Heart left ventricle (tissue), 16 donors: Measurements from ENCODE around the gene MARS1. TPM values are rescaled to one million over a fixed set of nuclear protein-coding genes. Genes with fewer than 3 reads are reported as not detected.
A peak's percentile ranks its signal among the peaks of the same experiment; 100 is the strongest.

Source experiments
- ATAC-seq, 4 donors: fragments of 200-7000 bp; cut with Tn5 transposase; one replicate each; pipeline ENCODE4 v1.9.1; 2020 to 2022; ENCODE audit warnings: moderate library complexity in 4 of 4, mild to moderate bottlenecking in 3 of 4, moderate number of reproducible peaks in 1 of 4
- DNase-seq, 5 donors: peaks; one replicate each; pipeline ENCODE4 v3.0.0-alpha.2; 2020
- H3K27ac ChIP-seq, 12 donors: fragments of 200-600 bp; sonication (generic) in 4 of 12; one replicate each; pipeline versions ENCODE4 v1.5.0 to v1.8.0; 2016 to 2022; ENCODE audit warnings: mild to moderate bottlenecking in 2 of 12
- H3K27me3 ChIP-seq, 9 donors: fragments of 200-600 bp; sonication (generic) in 2 of 9; one replicate each; pipeline versions ENCODE4 v1.5.1 to v1.8.0; 2016 to 2022; ENCODE audit warnings: mild to moderate bottlenecking in 3 of 9
- H3K36me3 ChIP-seq, 9 donors: fragments of 200-600 bp; sonication (generic) in 2 of 9; one replicate each; pipeline versions ENCODE4 v1.5.0 to v1.8.0; 2018 to 2022; ENCODE audit warnings: mild to moderate bottlenecking in 2 of 9
- H3K4me1 ChIP-seq, 12 donors: fragments of 200-600 bp; sonication (generic) in 4 of 12; one replicate each; pipeline versions ENCODE4 v1.5.0 to v1.8.0; 2016 to 2022; ENCODE audit warnings: mild to moderate bottlenecking in 3 of 12
- H3K4me3 ChIP-seq, 12 donors: fragments of 200-600 bp; sonication (generic) in 4 of 12; one replicate each; pipeline versions ENCODE4 v1.5.0 to v1.8.0; 2017 to 2022; ENCODE audit warnings: mild to moderate bottlenecking in 9 of 12, moderate library complexity in 4 of 12
- H3K9me3 ChIP-seq, 12 donors: fragments of 200-600 bp; sonication (generic) in 4 of 12; one replicate each; pipeline versions ENCODE4 v1.5.0 to v1.8.0; 2016 to 2022; ENCODE audit warnings: mild to moderate bottlenecking in 1 of 12
- POLR2A ChIP-seq, 2 donors: fragments of 450-650 bp; IDR thresholded peaks; one replicate each; pipeline ENCODE4 v1.6.1; 2017; ENCODE audit warnings: antibody characterized with exemption in 2 of 2, mild to moderate bottlenecking in 2 of 2, moderate library complexity in 2 of 2
- WGBS, 4 donors: extraction: QIAGEN DNeasy Blood & Tissue Kit in 2 of 4; methylation state at CpG; one replicate each; pipeline versions ENCODE4 v1.1.5 to v1.1.7; 2013 to 2018; 5-methylcytosine and 5-hydroxymethylcytosine counted together
- intact Hi-C, 10 donors: fragments of 100-400 bp; cut with DNase I; formaldehyde crosslinking; loops; one replicate each; pipeline versions ENCODE4 v1.11.1 to v1.14.2; 2022
- polyA plus RNA-seq, 2 donors: library from polyadenylated mRNA; stranded (reverse); fragments of 200-250 nt; gene quantifications; one replicate each; pipeline ENCODE4 v1.2.3, GENCODE V29; 2013
- total RNA-seq, 9 donors: library from RNA; depleted of rRNA in 2 of 9; stranded (reverse); fragments of >200 nt in 2 of 9; fragmentation: NEBNext Ultra II Directional in 3 of 9; extraction: Animal tissue kit (Norgen Biotek cat#: 25700) in 3 of 9; gene quantifications; one replicate each; pipeline versions ENCODE4 v1.1.0 to v1.2.4, GENCODE V29; 2016 to 2023
- TF ChIP-seq, protein P1 (sequence below), 12 donors: fragments of 200-600 bp; sonication (generic) in 4 of 12; IDR thresholded peaks; one replicate each; pipeline versions ENCODE4 v1.5.0 to v1.8.0; 2018 to 2022; ENCODE audit warnings: antibody characterized with exemption in 12 of 12, mild to moderate bottlenecking in 5 of 12
- donor health status: ischemic (EF 13 %, LVEDD 7.1; RV severe dilation, severe dysfunction).
- donor health status: healthy with polysubstance abuse.
- donor health status: DM: no; HTN: yes; CAD: no.
- donor health status: DM: no; HTN: no; CAD: no.
- donor health status: ischemic (EF 25% LVEDD 6.9; RV normal size, moderate dysfunction).
- donor health status: ischemic (EF 25% LVEDD 5.7; RV mildly dilated, moderate dysfunction).
- donor health status: healthy.
- donor health status: DM: yes; HTN: yes; CAD: no.
- donor health status: ischemic (EF 35%, LVEDD 5.7; RV mildly dilated, moderate dysfunction).
- donor health status: nonischemic (EF 11% LVEDD 7.7; RV severe dilation, severe dysfunction).
- donor health status: DM: yes; HTN: yes; CAD: no.
- donor health status: PGD.
- donor health status: ischemic (EF 29% LVEDD 5.4; RV normal size, mild dysfunction).
- donor health status: nonischemic (EF 23%, LVEDD 6.1; RV moderate dilation, normal function).

Gene MARS1
- total and polyA plus RNA-seq, 11 donors: 36.8 to 109 (median 74.9) TPM

DNA sequence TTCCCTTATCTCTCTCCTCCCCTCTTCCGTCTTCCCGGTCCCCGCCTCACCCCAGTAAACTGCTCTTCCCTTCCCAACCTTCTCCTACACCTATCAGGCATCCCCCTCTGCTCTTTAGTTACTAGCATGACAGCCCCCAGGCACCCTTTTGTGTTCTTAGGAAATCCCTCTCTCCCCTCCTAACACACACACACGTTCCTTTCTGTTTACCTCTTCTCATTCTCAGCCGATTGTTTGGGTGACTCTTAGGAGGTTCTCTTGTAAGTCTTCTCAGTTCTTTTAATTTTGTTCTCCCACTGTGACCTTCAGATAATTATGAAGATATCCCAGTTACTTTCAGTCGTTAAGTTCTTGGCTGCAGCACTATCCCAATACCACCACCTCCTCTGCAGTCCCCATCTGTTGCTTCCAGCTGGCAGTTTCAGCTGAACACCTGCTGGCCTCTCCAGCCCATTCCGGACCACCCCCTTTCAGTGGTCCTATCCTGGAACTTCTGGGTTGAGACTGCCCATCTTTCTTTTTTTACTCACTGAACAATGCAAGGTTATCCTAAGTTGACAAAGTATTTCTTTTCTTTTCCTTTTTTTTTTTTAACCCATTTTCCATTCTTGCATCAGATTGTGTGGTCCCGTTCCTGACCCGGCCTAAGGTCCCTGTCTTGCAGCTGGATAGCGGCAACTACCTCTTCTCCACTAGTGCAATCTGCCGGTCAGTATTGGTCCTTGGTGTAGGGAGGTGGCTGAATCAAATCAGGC, 711 bp downstream of the MARS1 start:
- WGBS, 4 donors: 32 to 34% (median 33%) methylated on average over 11 of the region's 11 CpGs
- H3K36me3 ChIP-seq: peaks cover 0 to 40% (median 37%) of the 10 kb centered on the region in 9 donors
- intact Hi-C loops: loop anchor here in 3 of 10 donors (2.0 to 5.0 kb wide), 3 partner anchors 24 to 59 kb away; partner anchors contain the start of gene DCTN2 (in 1 of the 3)
- TF ChIP-seq, protein P1, sequence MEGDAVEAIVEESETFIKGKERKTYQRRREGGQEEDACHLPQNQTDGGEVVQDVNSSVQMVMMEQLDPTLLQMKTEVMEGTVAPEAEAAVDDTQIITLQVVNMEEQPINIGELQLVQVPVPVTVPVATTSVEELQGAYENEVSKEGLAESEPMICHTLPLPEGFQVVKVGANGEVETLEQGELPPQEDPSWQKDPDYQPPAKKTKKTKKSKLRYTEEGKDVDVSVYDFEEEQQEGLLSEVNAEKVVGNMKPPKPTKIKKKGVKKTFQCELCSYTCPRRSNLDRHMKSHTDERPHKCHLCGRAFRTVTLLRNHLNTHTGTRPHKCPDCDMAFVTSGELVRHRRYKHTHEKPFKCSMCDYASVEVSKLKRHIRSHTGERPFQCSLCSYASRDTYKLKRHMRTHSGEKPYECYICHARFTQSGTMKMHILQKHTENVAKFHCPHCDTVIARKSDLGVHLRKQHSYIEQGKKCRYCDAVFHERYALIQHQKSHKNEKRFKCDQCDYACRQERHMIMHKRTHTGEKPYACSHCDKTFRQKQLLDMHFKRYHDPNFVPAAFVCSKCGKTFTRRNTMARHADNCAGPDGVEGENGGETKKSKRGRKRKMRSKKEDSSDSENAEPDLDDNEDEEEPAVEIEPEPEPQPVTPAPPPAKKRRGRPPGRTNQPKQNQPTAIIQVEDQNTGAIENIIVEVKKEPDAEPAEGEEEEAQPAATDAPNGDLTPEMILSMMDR (IDR thresholded peaks at IDR 0.05): no peak
- TF ChIP-seq POLR2A (IDR thresholded peaks at IDR 0.05): no peak
- H3K4me3 ChIP-seq: peak overlapping the region; percentile 66 to 97 (median 82)
- H3K27me3 ChIP-seq: no peaks in the 10 kb centered on the region
- H3K9me3 ChIP-seq: no peaks in the 10 kb centered on the region
- ATAC-seq (peak in 2 of 4 donors; percentile 6 to 15), DNase-seq (no peak)
- peaks cover 6 to 20% (median 10%) of the 10 kb centered on the region in 12 donors for H3K4me1 ChIP-seq
- peak overlapping the region in 11 of 12 donors; percentile 48 to 84 (median 72) for H3K27ac ChIP-seq

DNA sequence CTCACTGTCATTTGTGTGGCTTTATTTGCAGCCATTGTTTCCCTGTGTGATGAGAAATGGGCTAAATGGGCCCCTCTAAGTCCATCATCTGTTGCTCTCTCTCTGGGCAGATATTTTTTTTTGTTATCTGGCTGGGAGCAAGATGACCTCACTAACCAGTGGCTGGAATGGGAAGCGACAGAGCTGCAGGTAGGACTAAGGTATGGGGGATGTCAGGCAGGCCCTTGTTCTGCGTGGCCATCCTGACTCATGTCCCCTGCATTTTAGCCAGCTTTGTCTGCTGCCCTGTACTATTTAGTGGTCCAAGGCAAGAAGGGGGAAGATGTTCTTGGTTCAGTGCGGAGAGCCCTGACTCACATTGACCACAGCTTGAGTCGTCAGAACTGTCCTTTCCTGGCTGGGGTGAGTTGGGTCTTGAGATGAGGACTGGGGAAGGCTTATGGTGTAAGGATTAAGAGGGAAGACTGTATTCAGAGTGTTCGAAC, 1.3 kb downstream of the MARS1 start:
- Histone ChIP-seq H3K36me3 (peaks cover 0 to 44% (median 41%) of the 10 kb centered on the region in 9 donors), H3K27me3 (no peaks in the 10 kb centered on the region), H3K27ac (peak overlapping the region in 1 of 12 donors; percentile 77), H3K4me1 (peaks cover 6 to 20% (median 10%) of the 10 kb centered on the region in 12 donors), H3K9me3 (no peaks in the 10 kb centered on the region), H3K4me3 (peak overlapping the region in 10 of 12 donors; percentile 67 to 97 (median 84))
- intact Hi-C loops: loop anchor here in 3 of 10 donors (2.0 to 5.0 kb wide), 3 partner anchors 24 to 58 kb away; partner anchors contain the start of gene DCTN2 (in 1 of the 3)
- DNase-seq: no peak
- TF ChIP-seq, protein P1 (IDR thresholded peaks at IDR 0.05): no peak
- TF ChIP-seq POLR2A (IDR thresholded peaks at IDR 0.05): no peak
- ATAC-seq: no peak
- WGBS, 4 donors: 91 to 94% (median 92%) methylated on average over 5 of the region's 5 CpGs

DNA sequence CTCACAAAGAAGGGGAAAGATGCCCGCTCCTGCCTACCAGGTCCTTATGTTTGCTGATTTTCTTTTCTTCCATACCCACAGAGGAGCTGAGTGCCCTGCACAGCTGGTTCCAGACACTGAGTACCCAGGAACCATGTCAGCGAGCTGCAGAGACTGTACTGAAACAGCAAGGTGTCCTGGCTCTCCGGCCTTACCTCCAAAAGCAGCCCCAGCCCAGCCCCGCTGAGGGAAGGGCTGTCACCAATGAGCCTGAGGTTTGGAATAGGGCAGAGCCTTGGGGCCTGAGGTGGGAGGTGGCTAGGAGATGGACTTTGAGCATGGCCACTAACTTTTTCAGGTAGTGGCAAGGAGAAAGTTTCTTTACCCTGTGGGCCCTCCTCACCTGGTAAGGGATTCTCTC, 2.3 kb downstream of the MARS1 start:
- ATAC-seq (no peak), DNase-seq (no peak)
- intact Hi-C loops: no loop called here
- Histone ChIP-seq H3K9me3 (no peaks in the 10 kb centered on the region), H3K36me3 (peaks cover 0 to 46% (median 42%) of the 10 kb centered on the region in 9 donors), H3K27me3 (no peaks in the 10 kb centered on the region), H3K4me1 (peaks cover 6 to 20% (median 10%) of the 10 kb centered on the region in 12 donors), H3K27ac (no peak overlapping the region), H3K4me3 (no peak overlapping the region)
- WGBS, 4 donors: 90 to 98% (median 96%) methylated on average over 1 to 4 of the region's 4 CpGs
- TF ChIP-seq POLR2A (IDR thresholded peaks at IDR 0.05): no peak
- TF ChIP-seq, protein P1 (IDR thresholded peaks at IDR 0.05): no peak
